ENCODE results near the gene SMO.

DNA sequence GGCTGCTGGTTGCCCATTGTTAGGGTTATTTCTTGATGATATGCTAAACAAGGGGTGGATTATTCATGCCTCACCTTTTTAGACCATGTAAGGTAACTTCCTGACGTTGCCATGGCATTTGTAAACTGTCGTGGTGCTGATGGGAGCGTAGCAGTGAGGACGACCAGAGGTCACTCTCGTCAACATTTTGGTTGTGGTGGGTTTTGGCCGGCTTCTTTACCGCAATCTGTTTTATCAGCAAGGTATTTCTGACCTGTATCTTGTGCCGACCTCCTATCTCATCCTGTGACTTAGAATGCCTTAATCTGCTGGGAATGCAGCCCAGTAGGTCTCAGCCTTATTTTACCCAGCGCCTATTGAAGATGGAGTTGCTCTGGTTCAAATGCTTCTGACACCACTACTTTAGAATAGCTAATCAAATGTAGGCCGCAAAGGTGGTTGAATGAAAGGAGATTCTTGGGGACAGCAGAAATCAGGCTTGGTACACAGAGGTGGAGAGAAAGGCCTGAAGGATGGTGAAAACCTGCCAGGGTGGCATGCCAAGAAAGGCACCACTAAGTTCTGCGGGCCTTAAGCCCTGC lies 17.9 kb upstream of the SMO start:
- TF ChIP-seq, protein P1, sequence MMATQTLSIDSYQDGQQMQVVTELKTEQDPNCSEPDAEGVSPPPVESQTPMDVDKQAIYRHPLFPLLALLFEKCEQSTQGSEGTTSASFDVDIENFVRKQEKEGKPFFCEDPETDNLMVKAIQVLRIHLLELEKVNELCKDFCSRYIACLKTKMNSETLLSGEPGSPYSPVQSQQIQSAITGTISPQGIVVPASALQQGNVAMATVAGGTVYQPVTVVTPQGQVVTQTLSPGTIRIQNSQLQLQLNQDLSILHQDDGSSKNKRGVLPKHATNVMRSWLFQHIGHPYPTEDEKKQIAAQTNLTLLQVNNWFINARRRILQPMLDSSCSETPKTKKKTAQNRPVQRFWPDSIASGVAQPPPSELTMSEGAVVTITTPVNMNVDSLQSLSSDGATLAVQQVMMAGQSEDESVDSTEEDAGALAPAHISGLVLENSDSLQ (IDR thresholded peaks at IDR 0.05) = no peak
- TF ChIP-seq FOXK2 (IDR thresholded peaks at IDR 0.05) = no peak

Data from HEK293T (cell line).